Stimulated activated CD4-positive, alpha-beta T cell treated with anti-CD3 and anti-CD28 coated beads, Interleukin-12 subunit alpha, Interleukin-12 subunit beta, amount 100 ng/mL, for 48 hours (primary cell): ENCODE results near the gene ME3.
"Not testable (repeated sequence)": the region's sequence is repeated elsewhere in the genome, so short reads cannot be mapped to it uniquely, and the experiment has no call there.

ENCODE experiments used
- DNase-seq, 3 donors: peaks; one replicate each; pipeline ENCODE4 v3.0.0-alpha.2; 2020; ENCODE audit warnings: low read depth in 2 of 3, low spot score in 1 of 3

Gene ME3

GRCh38 chr11:86565801-86566312 is 106.6 kb downstream of the ME3 start:
- DNase-seq, result no peak

- no peak for DNase-seq
Measured at GRCh38 chr11:86565388-86565787, 107.0 kb downstream of the ME3 start.

GRCh38 chr11:86562842-86563241 is 109.6 kb downstream of the ME3 start:
- not testable (repeated sequence) for DNase-seq

- no peak for DNase-seq
Measured at GRCh38 chr11:86559311-86559945, 113.0 kb downstream of the ME3 start.

GRCh38 chr11:86558841-86559240 is 113.6 kb downstream of the ME3 start:
- DNase-seq, result no peak

- DNase-seq, result no peak
Measured at GRCh38 chr11:86558207-86558606, 114.2 kb downstream of the ME3 start.

GRCh38 chr11:86555866-86556265 is 116.5 kb downstream of the ME3 start:
- no peak for DNase-seq

- DNase-seq, result no peak
Measured at GRCh38 chr11:86555401-86555800, 117.0 kb downstream of the ME3 start.

- DNase-seq, result no peak
Measured at GRCh38 chr11:86553265-86553664, 119.2 kb downstream of the ME3 start.

GRCh38 chr11:86551288-86552092 is 120.9 kb downstream of the ME3 start:
- DNase-seq, result no peak

- no peak for DNase-seq
Measured at GRCh38 chr11:86550757-86551156, 121.7 kb downstream of the ME3 start.

- DNase-seq, result no peak
Measured at GRCh38 chr11:86548271-86548917, 124.0 kb downstream of the ME3 start.

GRCh38 chr11:86547727-86548126 is 124.7 kb downstream of the ME3 start:
- no peak for DNase-seq

- not testable (repeated sequence) for DNase-seq
Measured at GRCh38 chr11:86541299-86541698, 131.1 kb downstream of the ME3 start.

GRCh38 chr11:86538223-86538548 is 134.2 kb downstream of the ME3 start:
- DNase-seq, result no peak

- DNase-seq, result no peak
Measured at GRCh38 chr11:86537541-86538222, 134.7 kb downstream of the ME3 start.

GRCh38 chr11:86535773-86536172 is 136.6 kb downstream of the ME3 start:
- DNase-seq, result no peak

GRCh38 chr11:86524620-86525352 is 147.6 kb downstream of the ME3 start:
- DNase-seq, result no peak

GRCh38 chr11:86523738-86524619 is 148.4 kb downstream of the ME3 start:
- DNase-seq, result no peak

GRCh38 chr11:86522512-86522911 is 149.9 kb downstream of the ME3 start:
- not testable (repeated sequence) for DNase-seq
